Measurements from ENCODE around the gene CCL8.

Gene CCL8

DNA sequence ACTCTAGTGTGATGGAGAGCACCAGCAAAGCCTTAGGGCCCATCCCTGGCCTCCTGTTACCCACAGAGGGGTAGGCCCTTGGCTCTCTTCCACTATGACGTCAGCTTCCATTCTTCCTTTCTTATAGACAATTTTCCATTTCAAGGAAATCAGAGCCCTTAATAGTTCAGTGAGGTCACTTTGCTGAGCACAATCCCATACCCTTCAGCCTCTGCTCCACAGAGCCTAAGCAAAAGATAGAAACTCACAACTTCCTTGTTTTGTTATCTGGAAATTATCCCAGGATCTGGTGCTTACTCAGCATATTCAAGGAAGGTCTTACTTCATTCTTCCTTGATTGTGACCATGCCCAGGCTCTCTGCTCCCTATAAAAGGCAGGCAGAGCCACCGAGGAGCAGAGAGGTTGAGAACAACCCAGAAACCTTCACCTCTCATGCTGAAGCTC, at the start of gene CCL8:
Gene CCL8 (plus strand): TSS at position 397 of the 445 bp plus-strand sequence. CDS start 67 bp downstream, outside the sequence.
- DNase-seq, result no peak

DNA sequence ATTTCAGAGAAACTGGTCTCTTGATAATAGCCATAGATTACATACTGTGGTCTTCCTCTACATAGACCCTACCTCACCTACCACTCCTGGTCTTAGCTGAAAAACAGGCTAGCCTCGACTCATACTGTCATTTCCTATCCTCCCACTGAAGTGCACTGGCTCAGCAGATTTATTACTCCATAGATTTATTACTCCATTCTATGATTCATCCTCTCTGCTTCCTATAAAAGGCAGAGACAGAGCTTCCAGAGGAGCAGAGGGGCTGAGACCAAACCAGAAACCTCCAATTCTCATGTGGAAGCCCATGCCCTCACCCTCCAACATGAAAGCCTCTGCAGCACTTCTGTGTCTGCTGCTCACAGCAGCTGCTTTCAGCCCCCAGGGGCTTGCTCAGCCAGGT, 49.3 kb upstream of the CCL8 start, which contains the start of gene CCL7:
Gene CCL7 (plus strand): TSS at position 253 of the 400 bp plus-strand sequence. CDS start 70 bp downstream, at position 323.
- DNase-seq, result no peak

DNA sequence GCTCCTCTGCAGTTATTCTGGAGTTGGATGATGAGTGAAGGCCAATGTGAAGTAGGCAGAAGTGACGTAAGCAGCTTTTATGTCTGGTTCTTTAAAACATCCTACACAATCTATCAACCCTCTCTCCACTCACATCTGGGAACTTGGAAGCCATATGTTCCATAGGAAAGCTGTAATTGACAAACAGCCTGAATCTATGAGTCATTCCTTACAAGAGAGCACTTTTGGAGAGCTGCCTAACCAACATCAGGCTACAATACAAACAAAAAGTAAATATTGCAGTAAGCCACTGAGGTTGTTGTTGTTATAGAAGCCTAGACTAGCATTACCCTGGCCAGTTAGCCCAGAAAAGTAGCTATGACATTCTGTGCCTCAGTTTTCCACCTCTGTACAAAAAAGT, 43.4 kb upstream of the CCL8 start:
- DNase-seq, result no peak

DNA sequence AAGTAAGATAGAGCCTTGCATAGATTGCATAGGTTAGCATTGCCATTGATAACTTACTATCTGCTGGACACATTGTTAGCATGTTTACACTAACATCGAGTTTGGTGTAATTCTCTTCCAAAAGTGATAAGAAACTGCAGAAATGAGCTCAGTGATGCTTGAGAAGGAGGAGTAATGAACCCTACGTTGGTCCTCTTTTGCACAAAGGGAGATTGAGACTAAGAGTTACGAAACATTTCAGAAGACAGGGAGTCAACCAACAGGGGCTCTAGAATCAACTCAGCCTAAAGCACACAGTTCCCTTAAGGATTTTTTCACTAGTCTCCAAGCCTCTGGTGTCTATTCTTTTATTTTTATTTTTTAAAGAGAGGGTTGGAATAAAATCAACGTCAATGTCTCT, 42.4 kb upstream of the CCL8 start:
- no peak for DNase-seq

DNA sequence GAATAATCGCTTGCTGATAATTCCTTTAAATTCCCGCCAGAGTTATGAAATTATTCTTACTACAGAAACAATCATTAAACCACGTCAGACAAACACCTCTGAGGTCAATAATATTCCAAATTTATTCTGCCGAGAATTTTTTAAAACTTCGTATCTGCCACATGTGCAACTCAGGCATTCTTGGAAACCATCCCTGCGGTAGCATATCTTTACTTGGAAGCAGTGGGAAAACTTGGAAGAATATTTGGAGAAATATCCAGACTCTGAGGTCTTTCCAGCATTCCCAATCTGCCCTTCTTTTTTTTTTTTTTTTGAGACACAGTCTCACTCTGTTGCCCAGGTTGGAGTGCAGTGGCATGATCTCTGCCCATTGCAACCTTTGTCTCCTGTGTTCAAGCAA, 35.7 kb upstream of the CCL8 start:
- no peak for DNase-seq

DNA sequence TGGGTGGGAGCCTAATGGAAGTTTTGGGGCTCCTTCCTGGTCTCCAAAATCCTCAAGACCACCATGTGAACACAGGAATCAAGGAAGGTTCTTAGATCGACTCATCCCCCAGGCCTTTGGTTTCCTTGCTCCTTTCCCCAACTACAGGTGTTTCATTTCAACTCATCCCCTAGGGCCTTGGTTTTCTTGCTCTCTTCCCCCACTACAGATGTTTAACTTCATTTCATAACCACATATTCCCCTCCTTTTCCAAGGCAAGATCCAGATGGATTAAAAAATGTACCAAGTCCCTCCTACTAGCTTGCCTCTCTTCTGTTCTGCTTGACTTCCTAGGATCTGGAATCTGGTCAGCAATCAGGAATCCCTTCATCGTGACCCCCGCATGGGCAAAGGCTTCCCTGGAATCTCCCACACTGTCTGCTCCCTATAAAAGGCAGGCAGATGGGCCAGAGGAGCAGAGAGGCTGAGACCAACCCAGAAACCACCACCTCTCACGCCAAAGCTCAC, 33.9 kb upstream of the CCL8 start, which contains the start of gene CCL11:
Gene CCL11 (plus strand): TSS at position 457 of the 507 bp plus-strand sequence. CDS start 67 bp downstream, outside the sequence.
- DNase-seq, result no peak

DNA sequence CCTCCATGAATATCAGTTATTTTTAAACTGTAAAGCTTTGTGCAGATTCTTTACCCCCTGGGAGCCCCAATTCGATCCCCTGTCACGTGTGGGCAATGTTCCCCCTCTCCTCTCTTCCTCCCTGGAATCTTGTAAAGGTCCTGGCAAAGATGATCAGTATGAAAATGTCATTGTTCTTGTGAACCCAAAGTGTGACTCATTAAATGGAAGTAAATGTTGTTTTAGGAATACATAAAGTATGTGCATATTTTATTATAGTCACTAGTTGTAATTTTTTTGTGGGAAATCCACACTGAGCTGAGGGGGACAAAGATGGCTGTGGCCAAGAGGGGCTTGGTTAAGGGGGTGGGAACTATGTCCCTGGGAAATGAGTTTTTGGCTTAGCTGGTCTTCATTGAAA, 31.4 kb upstream of the CCL8 start:
- no peak for DNase-seq

DNA sequence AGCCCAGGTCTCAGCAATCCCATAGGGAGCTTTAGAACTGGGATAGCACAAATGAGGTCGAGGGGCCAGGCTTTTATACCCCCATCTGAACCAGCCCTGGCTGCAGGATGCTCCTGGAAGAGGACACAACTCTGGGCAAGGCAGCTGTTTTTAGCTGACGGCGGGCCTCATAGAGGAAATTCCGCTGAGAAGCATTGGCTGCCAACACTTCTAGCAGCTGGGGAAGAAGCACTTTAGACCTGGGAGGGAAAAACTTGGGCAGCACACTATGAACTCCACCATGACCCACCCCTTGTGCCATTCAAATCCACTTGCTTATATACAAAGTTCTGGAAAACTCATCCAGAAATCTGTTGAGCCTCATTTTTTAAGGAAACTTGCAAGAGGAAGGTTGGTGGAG, 28.6 kb upstream of the CCL8 start:
- DNase-seq, result no peak

DNA sequence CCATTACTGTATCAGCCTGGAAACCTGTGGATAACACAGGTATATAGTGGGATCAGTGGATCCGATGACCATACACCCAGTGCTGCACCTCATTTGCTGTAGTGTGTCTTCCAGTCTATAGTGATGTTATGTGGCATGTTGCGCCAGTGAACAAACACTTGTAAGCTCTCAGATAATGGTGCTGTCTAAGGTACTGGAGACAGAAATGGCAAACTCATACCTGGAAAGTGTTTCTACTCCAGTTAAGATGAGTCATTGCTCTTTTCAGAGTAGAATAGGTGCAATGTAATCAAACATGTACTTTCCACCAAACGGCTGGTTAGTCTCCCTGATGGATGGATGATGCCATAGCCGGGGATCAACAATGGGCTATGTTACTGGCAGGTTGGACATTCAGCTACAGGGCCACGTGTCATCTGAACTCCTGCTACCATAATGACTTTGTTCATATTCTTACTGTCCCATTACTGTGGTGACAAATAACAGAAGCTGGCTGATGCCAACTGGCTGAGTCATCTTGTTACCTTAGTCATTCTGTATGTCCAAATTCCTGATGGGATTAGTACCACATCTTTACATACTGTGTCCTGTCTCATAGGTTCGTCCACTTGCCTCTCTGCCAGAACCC, 27.4 kb upstream of the CCL8 start:
- no peak for DNase-seq

DNA sequence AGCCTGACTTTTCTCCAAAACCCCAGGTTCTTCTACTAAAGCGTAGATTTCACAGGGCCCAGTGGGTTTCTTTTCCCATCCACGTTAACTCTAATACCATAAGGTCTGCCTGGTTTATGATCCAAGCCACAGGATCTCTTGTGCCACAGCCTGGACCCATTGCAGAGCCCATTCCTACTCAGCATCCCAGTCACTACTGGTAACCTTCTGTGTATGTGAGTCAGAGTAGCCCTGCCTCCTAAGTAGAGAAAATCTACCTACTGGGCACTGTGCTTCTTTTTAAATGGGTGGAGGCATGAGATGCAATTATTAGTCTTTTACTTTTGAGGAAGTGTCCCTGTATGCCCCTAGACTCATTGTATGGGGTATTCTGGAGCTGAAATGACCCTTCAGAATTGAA, 20.2 kb upstream of the CCL8 start:
- no peak for DNase-seq

DNA sequence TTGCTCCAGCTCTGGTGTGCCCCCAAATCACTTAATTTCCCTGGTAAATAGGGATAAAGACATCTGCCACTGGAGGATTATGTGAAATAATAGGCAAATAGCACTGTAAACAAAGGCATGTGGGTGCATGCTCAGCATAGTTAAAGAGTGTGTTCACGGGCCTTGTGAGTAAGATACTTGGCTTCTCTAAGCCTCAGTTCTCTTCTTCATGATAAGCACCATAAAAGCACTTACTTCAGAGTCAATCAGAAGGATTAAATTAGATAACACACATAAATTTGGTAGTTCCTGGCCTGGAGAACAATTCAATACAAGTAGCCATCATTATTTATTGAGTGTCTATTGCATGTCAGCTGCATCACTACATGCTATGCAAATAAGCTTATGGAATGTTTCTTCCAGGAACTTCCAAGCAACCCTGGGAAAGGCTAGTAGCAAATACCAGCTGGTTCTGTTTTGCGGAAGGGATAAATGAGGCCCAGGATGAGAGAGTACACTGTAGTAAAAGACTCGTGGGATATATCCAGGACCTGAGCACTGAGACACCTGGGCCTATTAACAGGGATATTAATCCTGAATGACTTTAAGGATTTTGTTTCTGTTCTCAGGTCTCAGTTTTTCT, 19.2 kb upstream of the CCL8 start:
- DNase-seq, result no peak

DNA sequence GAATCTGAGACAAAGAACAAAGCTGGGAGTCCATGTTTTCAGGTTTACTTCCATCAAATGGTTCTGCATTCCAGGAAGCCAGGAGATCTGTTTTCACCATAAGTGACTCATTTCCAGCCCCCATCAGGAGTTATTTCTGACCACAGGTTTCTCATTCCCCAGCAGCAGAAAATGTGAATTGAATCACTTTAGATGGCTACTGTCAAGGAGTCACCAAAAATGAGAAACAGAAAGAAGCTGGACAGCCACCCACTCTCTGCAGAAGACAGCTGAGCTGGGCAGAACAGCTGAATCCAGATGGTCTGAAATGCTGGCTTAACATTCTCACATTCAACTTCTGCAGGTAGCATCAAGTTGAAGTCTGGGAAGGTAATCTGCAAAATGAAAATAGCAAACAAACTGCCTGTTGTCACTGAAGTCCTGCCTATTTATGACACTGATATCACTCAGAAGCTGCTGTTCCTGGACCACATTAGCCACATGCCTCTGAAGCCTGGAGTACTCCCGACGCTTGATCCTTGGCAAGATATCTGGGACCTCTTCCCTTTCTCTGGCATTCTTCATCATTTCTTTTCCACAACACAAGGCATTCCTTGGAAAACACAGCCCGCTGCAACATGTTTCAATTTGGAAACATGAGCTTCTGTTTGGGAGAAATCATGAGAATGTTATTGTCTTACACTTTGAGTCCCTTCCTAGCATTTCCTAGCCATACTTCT, 18.4 kb upstream of the CCL8 start:
- no peak for DNase-seq

DNA sequence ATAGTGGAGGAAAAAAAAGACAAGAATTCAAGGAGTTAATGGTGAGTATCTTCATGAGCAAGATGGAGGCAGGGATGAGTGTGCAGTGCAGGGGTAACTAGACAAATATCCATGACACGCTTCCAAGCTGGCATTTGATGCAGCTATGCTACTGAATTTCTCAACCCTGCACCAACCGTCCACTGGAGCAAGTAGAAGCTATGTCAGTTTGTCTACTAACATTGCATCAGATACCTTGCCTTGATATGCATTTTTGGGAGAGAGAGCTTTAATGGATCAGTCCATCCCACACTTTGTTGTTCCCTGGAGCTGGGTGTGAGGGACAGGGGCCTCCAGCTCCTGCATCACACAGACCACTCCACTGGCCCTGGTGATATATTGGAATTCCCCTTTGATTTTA, 17.2 kb upstream of the CCL8 start:
- DNase-seq, result no peak

DNA sequence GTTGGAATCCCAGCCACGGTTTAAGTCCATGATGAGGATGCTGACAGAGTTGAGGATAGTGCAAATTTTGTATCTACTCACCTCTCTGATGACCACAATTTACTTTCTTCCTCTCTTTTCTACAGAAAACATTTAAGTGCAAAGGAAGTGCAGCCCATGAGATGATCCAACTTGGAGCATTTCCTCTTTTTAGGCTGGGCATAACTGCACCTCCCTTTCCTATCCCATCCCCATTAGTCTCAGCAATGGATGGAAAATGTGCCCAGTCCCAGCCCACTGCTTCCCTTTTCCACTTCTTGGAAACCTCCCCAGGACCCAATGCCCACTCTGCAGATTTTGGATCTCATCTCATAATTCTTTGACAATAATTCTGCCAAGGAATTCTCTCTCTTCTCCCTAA, 16.6 kb upstream of the CCL8 start:
- no peak for DNase-seq

DNA sequence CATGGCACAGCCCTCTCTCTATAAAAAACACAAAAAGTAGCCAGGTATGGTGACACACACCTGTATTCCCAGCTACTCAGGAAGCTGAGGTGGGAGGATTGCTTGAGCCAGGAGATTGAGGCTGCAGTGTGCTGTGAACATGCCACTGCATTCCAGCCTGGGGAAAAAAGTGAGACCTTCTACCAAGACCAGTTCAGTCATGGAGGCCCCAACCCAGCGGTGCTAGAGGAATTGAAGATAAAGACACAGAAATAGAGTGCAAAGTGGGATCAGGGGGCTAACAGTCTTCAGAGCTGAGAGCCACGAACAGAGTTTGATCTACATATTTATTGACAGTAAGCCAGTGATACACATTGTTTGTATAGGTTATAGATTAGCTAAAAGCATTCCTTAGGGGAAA, 15.6 kb upstream of the CCL8 start:
- no peak for DNase-seq

DNA sequence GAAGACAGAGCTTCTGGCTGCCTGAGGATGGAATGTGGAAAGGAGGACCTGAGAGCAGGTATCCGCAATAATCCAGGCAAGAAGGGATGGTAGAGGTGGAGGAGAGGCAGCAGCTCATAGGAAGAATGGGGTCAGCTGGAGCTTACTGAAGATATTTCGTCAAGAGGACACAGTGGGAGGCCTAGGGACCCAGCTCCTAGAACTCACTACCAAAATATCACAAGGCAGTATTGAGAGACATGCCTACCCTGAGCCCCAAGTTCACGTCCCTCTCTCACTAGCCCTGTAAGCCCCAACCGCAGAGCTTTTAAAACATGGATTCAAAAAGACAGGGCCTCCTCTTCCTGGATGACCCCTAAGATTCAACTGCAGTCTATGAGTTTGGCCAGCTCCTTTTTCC, 14.2 kb upstream of the CCL8 start:
- no peak for DNase-seq

DNA sequence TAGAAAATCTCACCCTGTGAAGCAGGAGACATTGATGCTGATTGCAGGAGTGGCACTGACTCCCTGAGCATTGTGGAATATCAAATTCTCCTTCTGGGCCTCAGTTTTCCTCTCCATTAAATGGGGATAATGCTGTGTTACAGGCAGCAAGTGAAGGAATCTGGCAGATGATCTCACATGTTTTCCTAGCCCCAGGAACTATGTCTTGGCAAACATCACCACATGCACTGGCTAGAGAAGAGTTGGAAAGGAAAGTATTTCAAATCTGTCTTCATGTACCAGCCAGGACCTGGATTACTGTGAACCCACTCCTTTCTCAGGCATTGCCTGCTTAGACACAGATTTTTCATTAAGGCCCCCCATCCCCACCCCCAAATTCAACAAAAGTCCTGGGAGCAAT, 13.6 kb upstream of the CCL8 start:
- DNase-seq, result no peak

DNA sequence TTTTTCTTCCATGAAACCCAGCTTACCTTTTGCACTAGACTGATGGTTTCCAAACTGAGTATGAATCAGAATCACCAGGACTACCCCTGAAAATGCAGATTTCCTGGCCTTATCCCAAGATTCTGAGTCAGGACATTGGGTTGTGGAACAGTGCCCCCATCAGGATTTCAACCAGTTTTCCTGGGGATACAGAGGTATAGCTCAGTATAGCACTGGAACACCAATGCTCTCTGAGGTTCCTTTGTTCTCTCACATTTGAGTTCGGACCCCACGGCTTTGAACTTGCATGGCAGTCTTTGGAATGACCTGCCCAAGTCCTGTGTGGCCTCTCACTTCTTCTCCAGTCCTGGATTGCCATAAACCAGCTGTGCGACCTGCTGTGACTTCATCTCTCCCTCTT, 12.8 kb upstream of the CCL8 start:
- DNase-seq, result no peak

DNA sequence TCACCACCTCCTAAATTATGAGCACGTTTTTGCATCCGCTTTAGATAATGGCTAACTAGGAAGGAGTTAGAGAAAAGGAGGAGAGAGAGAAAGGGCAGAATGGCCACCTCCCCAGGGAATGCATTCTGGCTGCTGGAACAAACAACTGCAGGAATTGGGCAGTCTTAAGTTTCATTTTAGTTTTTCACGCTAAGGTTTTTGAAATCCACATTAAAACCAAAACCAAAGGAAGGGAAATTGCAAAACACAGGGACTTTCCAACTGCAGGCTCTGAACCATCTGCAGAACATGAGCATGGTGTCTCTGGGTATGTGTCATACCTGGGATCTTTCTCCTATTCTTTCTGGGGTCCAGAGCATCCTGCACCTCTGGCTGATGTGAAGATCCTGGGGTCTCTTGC, 12.1 kb upstream of the CCL8 start:
- DNase-seq, result no peak

DNA sequence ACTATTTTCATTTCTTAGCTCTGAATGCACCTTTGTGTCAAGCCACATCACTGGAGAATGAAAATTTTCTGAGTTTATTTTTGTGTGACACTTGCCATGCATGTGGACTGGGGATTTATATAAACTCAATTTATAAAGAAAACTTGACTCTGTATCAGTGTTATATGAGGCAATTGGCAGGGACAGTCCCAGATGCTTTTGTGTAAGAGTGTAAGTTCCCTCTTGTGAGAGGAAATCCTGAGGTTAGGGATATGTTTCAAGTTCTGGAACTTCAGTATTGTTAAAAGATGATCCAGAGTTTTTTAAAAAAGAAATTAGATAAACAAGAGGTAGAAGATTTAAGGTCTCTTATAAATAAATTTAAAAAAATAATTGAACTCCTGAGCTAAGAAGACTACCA, 10.9 kb upstream of the CCL8 start:
- no peak for DNase-seq

DNA sequence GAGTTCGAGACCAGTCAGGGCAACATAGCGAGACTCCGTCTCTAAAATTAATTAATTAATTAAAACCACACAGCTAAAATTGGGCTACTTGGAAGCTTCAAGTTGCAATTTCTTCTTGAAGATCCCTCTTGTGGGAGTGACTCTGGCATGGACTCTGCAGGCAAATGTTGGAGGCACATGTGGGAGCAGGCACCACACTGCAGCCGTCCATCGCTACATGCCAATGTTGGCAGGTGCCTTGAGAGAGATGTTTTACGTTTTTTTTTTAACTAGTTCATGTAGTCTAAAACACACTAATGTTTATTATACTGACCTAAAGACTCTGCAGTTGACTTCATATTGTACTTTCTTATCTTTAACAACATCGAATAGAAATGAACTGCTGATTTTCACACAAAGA, 7.9 kb upstream of the CCL8 start:
- DNase-seq, result no peak

DNA sequence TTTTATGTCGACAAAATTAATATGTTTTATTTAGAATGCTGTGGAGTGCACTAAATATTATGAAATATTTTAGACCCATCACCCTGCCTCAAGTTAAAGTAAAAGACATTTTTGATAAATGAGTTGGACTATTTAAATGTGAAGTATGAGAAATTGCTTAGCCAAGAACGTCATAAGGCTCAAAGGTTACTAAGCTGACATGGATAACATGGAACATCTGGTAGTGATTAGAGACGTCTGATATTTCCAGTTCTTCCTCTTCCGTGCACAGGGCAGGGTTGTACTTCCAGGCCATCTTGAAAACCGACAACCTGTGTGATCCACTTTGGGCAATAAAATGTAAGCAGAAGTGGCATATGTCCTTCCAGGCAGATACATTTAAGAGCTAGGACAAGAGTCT, 7.2 kb upstream of the CCL8 start:
- no peak for DNase-seq

DNA sequence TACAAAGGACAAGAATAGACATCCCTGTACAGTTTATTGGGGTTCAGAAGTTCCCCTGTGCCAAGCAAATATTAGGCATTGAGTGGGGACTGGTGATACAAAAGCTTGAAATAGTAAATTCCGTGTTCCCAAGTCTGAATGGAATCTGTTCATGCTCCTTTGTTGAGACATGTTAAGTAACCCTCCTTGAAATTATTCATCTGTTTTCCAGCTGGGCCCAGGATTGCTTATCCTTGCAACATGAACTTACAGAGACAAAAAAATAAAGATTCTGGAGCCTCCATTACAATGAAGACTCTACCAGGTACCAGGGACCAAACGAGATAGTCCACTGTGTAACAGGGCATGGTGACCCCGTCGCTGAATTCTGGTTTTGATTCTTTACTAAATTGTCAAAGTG, 6.1 kb upstream of the CCL8 start:
- no peak for DNase-seq

DNA sequence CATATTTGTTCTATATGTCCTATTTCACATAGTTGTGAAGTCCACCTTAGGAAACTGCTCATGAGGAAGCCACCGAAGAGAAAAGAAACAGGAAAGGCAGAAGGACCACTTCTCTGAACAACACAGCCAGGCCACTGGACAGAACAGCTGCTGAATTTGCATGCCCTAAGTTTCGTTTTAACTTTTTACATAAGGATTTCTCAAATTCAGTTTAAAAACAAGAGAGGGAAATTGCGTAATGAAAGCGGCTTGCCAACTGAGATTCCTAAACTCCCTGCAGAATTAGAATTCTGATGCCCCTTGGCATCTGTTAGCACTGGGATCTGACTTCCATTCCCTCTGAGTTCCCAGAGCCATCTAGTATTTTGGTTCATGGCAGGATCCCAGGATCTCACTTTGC, 5.0 kb upstream of the CCL8 start:
- no peak for DNase-seq

All from GOT3 (cell line).